CD4-positive, alpha-beta T cell treated with Interleukin-4 for 1 hour (primary cell): ENCODE measurements around the gene BTBD9.

ENCODE experiments used
- DNase-seq, 2 donors: peaks; one replicate each; pipeline ENCODE4 v3.0.0-alpha.2; 2020 to 2022

Gene BTBD9

GRCh38 chr6:38220069-38220723, 419.5 kb downstream of the BTBD9 start:
- DNase-seq = no peak

- DNase-seq = no peak
Measured at GRCh38 chr6:38218235-38218634, 421.5 kb downstream of the BTBD9 start.

DNA sequence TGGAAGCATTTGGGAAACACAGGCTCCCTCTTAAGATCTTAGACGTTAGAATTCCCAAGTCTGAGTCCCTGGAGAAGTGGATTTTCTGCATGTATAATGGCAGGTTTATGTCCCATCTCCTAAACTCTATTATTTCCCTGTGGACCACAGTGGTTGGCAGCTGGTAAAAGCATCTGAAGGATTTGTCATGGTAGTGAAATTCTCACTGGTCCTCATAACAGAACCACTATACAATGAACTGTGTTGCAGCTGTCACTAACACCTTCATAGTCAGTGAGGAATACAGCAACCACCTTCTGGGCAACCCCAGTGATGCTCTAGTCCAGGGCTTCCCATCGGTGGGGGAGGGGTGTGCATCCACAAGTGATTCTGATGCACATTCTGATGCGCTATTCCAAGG, 423.3 kb downstream of the BTBD9 start:
- DNase-seq = no peak

DNA sequence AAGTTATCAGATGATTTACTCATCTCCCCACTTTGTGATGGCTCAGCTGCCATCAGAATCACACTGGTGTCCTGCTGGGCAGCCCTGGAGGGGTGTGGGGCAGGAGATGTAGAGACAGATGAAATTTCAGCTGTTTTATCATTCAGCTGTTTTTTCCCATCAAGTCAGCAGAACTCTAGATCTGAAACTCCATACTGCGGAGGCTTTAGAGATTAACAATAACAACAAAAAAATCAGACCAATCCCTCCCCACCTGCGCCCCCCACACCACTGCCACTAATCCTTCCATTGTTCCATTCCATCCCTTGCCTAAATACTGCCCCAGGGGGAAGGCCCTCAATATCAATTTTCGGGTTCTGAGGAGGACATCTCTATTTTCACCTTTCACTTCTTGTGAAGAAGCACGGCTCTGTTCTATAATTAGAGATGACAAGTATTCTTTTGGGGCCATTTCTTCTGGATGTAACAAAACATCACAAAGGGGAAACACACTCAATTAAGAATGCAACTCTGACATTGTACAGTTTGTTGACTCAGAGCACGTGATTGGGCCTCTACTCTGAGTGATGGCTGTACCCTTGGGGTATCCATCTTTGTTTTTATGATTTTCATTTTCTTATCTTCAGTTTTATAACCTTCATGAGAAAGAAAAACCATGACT, 423.9 kb downstream of the BTBD9 start:
- no peak for DNase-seq

- no peak for DNase-seq
Measured at GRCh38 chr6:38215225-38215624, 424.5 kb downstream of the BTBD9 start.

GRCh38 chr6:38214159-38214558, 425.6 kb downstream of the BTBD9 start:
- DNase-seq = no peak

GRCh38 chr6:38213251-38213658, 426.5 kb downstream of the BTBD9 start:
- no peak for DNase-seq

DNA sequence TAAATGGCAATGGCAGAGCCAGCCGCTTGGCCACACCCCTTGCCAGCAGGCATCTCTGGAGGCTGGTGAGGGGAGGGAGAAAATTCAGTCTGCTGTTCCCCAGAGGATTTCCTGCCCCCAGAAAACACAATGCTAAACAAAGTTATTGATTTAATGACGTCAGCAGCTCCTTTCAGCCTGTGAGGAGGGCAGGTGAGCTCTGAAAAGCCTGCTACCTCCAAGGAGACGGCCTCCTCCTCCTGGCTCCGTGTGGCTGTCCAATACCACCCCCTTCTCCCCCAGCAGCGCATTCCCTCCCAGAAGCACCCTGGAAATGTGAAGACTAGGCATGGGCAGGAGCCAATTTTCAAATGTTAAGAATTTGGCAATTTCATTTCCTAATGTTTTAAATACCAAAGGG, 427.1 kb downstream of the BTBD9 start:
- DNase-seq = no peak

DNA sequence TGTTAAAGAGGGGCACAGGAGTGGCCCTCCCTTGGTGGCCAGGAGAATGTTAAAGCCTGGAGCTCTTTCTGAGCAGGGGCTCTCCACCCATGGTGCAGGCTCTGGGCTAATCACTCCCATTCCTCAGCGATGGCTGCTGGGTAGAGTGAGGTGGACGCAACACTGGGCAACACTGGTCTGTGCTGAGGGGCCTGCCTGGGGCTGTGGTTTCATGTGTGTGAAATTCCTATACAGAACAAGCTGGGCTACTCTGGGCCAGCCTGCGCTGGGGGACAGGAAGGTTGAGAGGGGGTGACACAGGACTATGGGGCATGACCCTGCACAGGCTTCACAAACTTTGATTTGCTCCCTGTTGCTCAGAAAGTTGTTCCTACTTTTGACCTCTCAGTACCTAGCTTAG, 427.6 kb downstream of the BTBD9 start:
- no peak for DNase-seq

DNA sequence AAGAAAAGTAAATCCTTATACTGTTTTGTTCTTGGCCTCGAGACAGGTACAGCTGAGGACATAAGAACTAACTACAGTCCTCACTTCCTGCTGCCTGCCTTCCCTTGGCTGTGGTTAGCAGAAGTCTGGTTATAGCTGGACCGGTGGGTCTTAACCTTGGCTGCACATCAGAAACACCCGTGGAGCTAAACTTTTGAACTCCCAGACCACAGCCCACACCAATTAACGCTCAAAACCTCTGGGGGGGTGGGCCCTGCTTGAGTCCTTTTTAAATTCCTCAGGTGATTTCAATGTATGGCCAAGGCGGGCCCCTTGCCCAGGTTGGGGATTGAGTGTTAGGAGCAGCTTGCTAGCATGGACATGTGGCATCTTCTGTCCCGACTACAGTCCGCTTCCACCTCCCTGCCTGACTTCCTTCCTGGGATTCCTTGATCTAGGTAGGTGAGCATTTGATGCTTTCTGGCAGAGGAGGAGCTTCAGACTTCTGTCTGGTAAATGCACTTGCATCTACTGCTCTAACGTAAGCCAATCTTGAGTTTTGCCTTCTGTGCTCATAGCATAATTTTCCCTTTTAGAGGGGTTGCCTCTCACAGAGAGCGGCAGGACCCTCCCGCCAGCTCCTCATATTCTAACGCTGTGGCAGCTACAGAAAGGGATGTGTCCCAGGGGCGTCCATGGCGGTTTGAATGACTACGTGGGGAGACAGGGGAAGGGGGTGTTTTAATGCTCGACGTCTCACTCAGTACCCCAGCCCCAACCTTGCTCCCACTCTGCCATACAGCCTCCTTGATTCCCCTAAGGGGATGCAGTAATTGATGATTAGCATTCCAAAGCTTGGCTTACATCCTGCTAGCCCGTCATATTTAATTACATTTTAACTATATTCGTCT, 430.1 kb downstream of the BTBD9 start:
- no peak for DNase-seq

DNA sequence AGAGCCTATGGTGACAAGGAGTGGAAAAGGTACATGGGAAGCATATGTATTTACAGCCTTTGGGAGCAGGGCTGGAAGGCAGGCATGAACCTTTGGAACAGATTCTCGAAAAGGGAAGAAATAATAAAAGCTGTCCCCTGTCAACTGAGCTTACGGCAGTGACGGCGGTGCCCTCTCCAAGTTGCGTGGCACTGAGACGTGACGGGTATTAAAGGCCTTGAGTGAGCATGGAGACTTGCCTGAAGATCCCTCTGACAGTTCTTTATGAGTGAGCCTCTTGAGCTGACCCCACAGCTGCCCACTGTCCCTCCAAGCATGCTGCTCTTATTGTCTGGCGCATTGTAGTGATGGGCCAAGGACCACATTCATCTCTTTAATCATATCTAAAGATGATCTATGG, 431.7 kb downstream of the BTBD9 start:
- no peak for DNase-seq

GRCh38 chr6:38207375-38207774, 432.4 kb downstream of the BTBD9 start:
- no peak for DNase-seq

GRCh38 chr6:38198219-38198618, 441.5 kb downstream of the BTBD9 start:
- DNase-seq = no peak

- no peak for DNase-seq
Measured at GRCh38 chr6:38195113-38195635, 444.6 kb downstream of the BTBD9 start.

DNA sequence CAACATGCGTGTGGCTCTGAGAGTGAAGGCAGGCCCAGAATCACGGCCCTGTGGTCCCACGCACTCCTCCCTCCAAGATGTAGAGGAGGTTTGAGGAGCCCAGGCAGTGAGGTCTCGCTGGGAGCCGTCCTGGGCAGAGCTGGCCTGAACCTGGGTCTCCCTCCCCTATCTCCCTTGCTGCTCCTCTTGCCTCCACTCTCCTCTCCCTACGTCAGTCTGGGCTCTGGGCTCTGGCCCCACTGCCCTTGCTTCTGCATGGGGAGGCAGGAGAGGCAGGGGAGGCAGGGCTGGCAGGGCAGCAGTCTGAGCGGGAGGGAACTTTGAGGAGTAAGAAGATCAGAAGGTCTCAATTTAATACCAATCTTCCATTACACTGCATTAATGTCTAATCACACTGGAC, 445.1 kb downstream of the BTBD9 start:
- no peak for DNase-seq

GRCh38 chr6:38194282-38194572, 445.5 kb downstream of the BTBD9 start:
- no peak for DNase-seq

DNA sequence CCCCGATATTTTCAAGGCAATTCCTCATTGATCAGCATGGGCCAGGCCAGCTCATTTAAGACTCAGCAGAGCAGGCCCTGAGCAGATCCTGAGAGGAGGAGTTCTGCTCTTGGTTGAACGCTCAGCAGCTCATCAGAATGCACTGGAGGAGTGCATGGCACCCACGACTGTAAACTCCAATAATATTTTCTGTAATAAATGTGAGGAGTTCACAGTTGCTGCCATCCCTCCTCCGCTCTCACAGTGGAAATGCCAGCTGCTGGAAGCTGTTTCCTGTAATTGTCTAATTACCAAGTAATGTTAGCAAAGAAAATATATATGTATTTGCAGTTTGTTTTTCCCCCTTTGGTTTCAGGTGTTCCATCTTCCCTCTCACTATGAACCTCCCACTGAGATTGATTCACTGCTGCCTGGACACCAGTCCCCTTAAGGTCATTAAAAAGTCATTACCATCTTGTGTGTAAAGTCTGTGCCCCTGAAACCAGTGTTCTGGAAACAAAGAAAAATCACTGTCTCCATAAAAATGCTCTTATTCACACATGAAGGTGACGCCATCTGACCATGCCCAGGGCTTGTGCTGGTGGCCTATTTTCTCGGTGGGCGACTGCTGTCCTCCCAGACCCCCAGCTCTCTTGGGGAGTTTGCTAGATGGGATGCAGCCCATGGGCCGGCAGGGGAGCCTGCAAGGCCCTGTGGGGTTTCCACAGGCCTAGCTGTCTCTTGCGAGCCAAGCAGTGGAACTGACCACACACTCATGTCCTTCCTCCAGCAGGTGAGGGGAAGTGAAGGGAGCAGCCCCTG, 446.0 kb downstream of the BTBD9 start:
- DNase-seq = no peak

GRCh38 chr6:38193051-38193450, 446.7 kb downstream of the BTBD9 start:
- no peak for DNase-seq

DNA sequence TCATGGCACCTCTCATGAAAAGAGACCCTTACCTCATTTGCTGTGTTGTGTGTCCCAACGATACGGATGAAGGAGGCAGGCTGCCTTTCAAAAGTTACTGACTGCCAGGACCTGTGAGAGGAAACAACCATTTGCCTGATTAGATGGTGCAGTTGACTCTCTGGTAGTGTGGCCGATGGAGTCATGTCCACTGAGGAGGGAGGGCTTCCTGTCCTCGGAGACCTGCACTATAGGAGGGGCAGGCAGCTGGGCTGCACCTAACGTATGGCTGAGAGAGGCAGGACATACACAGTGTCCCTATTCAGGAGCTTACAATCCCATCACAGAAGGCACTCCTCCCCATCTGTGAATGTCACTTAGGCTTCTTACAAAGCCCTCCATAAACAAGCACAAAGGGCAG, 447.2 kb downstream of the BTBD9 start:
- DNase-seq = no peak

DNA sequence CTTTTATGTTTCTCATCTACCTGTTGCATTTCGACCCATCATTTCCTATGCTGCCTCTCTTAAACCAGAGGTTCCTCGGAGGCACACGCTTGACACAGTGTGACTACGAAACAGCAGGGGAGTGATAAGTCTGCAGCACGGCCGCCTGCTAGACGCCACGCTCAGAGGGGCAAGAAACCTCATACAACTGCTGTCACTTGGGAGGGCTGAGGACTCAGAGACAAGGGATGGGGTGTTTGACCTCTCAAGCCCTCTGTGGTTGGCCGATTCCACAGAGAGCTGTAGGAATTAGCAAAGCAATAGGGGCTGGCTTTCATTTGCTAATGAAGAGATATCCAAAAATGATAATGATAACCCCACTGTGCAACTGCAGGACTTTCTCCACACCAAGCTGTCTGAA, 447.7 kb downstream of the BTBD9 start:
- no peak for DNase-seq

GRCh38 chr6:38191418-38191817, 448.3 kb downstream of the BTBD9 start:
- DNase-seq = no peak

GRCh38 chr6:38188677-38189335, 450.9 kb downstream of the BTBD9 start:
- DNase-seq = no peak
